NK-92 (cell line): Measurements from ENCODE around the gene UBE2J2.

Source experiments
- DNase-seq: peaks from one replicate; lab custom pipeline; 2025; ENCODE audit not compliant: unreplicated experiment; lab: John Stamatoyannopoulos, UW

Gene UBE2J2

DNA sequence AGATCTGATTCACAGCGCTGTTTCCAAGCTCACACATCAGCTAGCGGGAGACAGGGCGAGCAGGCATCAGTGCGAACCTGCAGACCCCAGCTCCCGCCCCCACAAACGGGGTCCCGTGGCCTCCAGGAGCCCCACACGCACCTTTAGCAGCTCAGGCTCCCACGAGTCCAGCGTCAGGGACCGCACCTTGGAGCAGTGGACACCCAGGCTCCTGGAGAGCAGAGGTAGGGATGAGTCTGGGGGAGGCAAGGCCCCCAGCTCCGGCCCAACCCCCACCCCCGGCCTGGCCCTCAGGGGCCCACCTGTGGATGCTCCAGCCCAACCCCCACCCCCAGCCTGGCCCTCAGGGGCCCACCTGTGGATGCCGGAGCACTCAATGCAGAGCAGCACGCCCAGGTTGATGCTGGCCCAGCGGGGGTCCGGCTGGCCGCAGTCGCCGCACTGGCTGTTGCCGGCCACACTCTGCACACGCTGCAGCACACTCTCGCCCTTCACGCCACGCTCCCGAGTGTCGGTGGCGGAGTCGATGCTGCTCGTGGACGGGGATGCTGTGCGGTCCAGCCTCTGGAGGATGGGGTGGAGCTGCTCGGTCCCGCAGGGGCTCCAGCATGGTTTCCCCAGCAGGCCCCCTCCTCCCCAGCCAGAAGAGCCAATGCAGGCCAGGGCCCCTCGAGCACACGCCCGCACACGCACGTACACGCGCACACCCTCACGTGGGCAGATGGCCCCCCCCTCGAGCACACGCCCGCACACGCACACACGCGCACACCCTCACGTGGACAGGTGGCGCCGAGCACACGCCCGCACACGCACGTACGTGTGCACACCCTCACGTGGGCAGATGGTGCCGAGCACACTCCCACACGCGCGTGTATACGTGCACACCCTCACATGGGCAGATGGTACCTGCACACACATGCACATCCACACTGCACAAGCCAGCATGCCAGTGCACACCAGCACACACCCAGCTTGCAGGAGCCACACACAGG, 22.7 kb upstream of the UBE2J2 start:
- DNase-seq, result no peak

DNA sequence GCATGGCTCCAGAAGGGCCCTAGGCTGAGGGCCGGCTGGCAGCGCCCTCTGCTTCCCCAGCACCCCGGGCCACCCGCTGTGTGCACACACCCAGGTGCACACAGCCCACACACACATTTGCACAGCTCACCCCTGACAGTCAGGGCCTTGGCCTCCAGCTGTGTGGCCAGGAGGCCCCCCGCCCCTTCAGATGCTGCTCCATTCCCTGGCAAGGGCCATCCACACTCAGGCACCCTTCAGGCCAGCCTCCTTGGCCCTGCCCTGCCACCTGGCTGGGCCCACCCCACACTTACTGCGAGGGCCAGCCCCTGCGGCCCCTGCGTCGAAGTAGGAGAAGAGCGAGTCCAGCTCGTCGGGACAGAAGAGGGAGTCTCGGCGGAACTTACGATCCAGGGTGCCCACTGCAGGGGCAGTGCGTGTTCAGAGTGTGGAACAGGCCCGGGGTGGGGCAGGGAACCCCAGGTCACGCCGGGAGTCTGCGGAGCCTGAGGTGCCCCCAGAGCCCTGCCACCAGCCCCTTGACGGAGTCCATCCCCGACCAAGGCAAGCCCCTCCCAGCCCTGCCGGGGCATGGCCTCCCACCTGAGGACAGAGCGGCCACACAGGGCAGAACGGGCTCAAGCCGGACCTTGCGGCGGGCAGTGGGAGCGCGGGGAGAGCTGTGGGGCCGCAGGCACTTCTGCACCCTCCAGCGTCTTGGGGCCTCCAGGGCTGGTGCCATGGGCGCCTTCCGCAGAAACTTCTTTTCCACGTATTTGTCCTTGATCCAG, 21.7 kb upstream of the UBE2J2 start:
- no peak for DNase-seq

DNA sequence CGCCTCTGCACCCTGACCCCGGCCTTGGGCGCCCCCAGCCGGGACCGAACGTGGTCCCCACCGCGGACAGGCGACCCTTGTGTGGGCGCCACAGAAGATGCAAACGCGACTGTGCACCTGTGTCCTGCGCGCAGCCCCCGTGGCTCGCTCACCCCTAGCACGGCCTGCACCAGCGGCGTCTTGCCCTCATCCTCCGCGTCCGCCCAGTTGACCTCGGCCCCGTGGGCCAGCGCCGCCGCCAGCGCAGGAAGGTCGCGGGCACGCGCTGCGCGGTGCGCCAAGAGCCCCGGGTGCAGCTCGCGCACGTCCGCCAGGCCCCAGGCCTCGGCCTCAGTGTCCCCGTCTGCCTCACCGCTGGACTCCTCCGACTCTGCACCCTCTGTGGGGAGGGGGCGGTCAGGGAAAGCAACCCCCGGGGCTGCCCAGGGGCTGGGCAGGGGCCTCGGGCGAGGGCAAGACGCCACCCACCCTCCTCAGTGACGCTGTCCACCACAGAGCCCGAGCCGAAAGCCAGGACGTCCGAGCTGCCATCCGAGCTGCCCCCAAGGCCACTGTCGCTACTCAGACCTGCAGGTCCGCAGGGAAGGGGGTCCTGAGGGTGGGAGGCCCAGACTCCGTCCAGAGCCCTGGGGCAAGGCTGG, 20.7 kb upstream of the UBE2J2 start:
- no peak for DNase-seq

DNA sequence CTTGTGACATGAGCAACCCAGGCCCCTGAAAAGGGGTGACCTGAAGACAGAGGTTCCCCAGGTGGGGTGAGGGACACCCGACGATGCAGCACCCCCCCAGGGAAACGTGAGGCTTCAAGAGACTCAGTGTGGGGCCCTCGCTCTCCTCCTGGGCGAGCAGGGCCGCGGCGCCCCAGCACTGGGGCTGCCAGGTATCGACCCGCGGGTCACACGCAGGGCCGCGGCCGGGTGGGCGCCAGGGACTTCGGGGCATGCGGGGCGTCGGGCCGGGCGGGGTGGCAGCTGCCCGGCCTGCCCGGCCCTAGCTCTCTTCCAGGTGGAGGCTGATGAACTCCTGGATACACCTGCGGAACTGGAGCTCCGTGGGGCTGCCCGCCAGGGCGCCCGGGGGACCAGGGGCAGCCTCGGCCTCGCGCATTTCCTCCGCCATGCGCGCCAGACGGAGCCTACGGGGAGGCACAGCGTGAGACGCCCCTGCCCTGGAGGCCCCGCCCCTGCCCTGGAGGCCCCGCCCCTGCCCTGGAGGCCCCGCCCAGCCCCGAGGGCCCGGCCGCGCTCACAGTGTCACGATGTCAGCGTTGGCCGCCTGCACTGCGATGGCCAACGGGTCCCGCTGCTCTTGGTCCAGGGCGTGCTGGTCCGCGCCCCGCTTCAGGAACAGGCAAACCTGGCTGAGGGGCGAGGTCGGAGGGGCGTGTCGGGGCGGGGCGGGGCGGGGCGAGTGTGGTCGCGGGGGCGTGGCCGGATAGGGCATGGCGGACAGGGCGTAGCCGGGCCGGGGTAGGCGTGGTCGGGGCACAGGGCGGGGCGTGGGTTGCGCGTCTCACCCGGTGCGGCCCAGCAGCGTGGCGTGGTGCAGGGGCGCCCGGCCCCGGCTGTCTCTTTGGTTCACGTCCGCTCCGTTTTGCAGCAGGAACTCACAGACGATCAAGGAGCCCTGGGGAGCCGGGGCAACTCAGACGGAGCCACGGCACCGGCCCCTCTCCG, 19.9 kb upstream of the UBE2J2 start:
- no peak for DNase-seq

DNA sequence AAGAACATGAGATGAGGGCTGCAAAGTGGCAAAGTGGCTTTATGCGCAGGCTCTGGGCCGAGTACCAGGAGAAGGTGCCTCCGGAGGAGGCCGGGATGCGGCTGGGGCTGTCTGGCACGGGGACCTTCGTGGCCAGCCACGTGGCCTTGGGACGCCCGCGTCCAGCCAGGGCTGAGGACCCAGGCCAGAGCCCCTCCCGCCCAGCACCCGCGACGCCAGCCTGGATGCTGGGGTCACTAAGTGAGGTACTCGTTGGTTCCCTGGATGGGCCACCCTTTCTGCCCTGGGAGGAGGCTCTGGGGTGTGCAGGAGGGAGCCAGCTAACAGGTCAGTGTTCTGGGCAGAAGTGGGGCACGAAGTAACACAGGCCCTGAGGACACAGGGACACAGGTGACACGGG, 19.2 kb upstream of the UBE2J2 start:
- no peak for DNase-seq

DNA sequence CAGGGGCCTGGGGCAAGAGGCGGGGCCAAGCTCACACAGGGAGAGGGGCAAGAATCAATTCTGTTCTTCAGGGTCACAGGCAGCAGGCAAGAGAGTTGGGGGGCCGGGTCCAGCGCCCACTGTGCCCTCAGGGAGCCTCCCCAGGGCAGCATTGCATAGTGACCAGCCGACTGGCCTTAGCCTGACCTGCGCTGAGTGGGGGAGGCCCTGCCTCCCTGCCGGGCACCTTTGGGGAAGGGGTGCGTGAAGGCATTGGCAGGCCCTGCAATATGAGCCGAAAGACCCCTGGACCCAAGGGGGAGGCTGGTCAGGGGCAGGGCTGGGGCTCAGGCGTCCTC, 18.8 kb upstream of the UBE2J2 start:
- DNase-seq, result no peak

DNA sequence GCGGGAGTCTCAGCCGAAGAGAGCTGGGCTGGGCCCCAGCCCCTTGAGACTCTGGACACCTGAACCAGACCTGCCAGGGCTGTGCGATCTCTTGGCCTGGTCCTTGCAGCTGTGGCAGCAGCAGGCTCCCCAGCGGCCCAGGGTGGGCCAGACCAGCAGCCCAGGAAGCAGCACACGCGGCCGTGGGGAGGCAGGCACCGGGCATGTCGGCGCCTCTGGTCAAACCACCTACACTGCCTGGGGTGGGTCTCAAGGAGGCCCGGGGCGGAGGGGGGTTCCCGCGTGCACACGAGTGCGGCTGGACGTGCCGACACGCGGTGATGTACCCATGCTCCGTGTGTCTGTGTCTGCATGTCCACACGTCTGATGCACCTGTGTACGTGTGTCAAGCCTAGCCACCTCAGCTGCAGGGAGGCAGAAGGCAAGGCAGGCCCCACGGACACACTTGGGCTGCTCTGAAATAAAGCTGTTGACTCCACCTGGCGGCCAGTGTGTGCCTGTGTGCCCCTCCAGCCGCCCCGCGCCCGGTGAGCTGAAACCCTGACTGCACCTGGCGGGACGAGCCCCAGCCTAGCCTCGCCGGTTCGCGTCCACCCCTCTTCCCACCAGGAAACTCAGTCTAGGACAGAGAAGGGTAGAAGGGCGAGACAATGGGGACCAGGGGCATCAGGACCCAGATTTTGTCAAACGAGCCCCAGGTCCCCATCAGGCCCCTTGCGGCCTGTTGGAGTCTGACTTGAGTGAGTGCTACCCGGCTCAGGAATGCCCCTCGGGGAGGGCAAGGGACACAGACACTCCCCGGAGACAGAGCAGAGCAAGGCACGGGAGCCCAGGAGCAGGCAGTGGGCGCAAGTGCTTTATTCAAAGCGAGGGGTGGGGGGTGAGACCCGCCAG, 18.1 kb upstream of the UBE2J2 start:
- no peak for DNase-seq

DNA sequence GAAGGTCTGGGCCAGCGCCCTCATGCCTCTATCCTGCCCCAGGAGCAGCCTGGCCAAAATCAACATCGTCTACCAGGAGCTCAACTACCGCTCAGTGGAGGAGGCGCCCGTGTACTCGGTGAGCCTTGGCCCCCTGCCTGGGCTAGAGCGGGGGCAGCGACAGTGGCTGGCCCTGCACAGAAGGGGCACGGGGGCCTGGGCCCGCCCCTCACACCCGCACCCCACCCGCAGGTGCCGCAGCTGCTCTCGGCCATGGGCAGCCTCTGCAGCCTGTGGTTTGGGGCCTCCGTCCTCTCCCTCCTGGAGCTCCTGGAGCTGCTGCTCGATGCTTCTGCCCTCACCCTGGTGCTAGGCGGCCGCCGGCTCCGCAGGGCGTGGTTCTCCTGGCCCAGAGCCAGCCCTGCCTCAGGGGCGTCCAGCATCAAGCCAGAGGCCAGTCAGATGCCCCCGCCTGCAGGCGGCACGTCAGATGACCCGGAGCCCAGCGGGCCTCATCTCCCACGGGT, 17.4 kb upstream of the UBE2J2 start:
- DNase-seq, result no peak

DNA sequence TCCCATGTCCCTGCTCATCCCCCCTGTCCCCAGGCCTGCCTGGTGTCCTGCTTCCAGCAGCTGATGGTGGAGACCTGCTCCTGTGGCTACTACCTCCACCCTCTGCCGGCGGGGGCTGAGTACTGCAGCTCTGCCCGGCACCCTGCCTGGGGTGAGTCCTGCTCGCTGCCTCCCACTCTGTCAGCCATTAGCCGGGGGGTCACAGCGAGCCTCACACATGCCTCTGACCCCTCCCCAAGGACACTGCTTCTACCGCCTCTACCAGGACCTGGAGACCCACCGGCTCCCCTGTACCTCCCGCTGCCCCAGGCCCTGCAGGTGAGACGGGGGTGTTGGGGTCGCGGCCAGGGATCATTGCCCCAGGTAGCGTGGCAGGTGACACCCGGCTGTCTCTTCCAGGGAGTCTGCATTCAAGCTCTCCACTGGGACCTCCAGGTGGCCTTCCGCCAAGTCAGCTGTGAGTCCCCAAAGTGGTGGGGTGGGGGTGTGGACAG, 16.6 kb upstream of the UBE2J2 start:
- no peak for DNase-seq

DNA sequence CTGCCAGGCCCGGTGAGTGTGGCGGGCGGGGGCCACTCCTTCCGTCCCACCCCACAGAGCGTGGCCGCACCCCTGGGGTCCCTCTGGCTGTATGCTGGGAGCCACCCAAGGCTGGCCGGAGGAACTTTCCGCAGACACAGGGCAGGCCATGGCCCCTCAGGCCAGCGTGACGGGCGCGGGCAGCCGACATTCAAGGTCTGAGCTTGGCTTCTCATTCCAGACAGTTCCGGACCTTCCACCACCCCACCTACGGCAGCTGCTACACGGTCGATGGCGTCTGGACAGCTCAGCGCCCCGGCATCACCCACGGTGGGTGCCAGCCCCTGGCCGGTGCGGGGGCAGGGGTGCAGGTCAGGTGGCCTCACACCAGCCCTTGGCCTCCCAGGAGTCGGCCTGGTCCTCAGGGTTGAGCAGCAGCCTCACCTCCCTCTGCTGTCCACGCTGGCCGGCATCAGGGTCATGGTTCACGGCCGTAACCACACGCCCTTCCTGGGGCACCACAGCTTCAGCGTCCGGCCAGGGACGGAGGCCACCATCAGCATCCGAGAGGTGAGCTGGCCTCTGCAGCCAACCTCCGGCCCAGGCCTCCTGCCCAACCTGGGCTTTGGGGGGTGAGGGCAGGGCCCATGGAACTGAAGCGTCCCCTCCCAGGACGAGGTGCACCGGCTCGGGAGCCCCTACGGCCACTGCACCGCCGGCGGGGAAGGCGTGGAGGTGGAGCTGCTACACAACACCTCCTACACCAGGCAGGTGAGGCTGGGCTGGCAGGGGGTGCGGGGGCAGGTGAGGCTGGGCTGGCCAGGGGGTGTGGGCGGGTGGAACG, 13.8 kb upstream of the UBE2J2 start:
- DNase-seq, result no peak

DNA sequence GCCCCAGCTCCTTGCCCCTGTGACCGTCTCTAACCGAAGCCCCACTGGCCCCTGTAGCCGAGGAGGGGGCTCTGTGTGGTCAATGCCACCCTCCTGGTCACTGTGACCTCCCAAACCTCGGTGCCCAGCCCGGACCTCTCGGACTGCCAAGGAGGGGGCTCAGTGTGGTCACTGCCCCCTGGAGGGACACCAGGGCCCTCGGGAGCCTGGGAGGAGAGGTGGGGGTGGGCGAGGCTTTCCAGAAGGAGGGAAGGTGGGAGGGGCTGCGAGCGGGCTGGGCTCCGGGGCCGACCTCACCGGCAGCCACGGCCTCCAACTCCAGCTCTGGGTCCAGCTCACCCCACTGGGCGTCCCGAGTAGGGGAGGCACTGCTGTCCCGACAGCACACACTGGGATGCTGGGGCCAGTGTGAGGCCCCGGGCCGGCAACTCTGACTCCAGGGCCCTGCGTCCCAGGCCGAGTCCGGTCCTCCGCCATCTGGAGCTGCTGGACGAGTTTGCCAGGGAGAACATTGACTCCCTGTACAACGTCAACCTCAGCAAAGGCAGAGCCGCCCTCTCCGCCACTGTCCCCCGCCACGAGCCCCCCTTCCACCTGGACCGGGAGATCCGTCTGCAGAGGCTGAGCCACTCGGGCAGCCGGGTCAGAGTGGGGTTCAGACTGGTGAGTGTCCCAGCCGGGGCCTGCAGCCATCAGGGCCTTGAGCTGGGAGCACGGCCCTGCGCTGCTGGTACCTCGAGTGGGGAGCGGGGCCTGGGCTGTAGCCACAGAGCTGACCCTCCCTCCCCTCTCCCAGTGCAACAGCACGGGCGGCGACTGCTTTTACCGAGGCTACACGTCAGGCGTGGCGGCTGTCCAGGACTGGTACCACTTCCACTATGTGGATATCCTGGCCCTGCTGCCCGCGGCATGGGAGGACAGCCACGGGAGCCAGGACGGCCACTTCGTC, 12.9 kb upstream of the UBE2J2 start:
- no peak for DNase-seq

DNA sequence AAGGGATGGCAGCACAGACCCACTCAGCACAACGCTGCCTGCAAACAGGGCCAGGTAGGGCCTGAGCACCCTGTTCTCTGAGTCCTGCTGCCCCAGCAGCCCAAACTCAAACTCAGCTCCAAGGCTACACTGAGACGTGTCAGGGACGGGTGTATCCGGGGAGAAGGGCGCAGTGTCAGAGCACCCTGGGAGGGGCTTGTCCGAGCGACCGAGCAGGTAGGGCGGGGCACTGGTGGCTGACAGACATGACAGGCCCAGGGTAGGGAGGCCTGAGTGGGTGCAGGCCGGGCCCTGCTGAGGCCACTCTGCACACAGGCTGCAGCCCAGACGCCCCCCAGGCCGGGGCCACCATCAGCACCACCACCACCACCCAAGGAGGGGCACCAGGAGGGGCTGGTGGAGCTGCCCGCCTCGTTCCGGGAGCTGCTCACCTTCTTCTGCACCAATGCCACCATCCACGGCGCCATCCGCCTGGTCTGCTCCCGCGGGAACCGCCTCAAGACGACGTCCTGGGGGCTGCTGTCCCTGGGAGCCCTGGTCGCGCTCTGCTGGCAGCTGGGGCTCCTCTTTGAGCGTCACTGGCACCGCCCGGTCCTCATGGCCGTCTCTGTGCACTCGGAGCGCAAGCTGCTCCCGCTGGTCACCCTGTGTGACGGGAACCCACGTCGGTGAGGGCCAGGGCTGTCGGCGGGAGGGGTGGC, 12.1 kb upstream of the UBE2J2 start:
- DNase-seq, result no peak

DNA sequence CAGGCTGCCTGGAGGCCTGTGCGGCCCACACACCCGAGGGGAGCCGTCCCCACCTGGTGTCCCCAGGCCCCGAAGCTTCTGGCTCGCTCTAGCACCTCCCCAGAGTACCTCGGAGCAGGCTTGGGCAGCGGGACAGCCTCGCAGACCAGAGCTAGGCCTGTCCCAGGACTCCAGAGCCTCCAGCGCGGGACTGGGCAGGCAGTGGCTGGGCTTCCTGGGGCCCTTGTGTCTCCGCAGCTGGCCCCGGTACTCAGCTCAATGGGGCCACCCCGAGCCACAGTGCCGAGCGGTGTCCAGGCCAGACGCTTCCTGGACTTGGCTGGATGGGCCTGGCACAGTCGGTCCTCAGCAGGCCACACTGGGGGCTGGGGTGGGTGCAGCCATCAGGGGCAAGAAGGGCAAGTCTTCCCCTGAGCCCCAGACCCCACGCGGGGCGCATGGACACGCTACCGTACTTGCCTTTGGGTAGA, 11.5 kb upstream of the UBE2J2 start:
- DNase-seq, result no peak

DNA sequence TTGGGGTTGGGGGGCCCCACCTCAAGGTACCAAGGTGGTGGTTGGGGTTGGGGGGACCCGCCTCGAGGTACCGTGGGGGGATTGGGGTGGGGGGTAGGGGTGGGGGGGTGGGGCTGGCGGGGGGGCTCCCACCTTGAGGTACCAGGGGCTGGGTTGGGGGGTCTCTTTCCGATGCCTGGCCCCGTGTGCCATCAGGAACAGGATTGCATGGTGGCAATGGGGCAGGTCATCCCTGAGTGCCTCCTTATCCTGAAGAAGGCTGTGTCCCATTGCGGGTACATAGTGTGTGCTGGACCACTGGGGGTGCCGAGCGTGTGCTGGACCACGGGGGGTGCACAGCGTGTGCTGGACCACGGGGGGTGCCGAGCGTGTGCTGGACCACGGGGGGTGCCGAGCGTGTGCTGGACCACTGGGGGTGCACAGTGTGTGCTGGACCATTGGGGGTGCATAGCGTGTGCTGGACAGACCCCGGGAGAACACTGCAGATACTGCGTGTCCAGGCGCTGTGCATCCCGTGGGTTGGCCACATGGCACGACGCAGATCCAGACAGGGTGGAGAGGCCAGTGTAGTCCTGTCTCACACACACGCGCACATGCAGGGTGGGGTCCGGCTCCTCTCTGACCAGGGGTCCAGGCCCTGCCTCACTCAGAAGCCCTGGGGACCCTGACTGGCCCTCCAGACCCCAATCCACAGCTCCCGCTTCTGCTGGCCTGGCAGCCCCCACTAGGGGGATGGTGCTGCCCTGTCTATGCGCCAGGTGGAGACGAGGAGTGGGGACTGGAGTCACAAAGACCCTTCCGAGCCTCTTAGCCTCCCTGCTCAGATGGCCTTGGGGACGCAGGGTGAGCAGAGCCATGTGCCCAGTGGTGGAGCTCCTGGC, 10.8 kb upstream of the UBE2J2 start:
- no peak for DNase-seq

DNA sequence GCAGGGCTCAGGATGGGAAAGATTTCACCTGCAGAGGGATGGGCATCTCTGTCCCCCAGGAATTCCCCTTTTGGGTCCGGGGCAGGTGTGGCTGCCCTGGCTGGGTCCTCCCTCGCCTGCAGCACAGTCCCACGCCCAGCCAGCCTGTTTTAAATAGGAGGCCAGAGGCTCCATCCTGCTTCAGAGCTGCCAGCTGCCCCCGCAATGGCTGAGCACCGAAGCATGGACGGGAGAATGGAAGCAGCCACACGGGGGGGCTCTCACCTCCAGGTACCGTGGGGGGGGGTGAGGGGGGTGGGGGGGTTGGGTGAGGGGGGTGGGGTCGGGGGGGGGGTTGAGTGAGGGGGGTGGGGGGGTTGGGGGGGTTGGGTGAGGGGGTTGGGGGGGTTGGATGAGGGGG, 10.2 kb upstream of the UBE2J2 start:
- DNase-seq, result no peak

DNA sequence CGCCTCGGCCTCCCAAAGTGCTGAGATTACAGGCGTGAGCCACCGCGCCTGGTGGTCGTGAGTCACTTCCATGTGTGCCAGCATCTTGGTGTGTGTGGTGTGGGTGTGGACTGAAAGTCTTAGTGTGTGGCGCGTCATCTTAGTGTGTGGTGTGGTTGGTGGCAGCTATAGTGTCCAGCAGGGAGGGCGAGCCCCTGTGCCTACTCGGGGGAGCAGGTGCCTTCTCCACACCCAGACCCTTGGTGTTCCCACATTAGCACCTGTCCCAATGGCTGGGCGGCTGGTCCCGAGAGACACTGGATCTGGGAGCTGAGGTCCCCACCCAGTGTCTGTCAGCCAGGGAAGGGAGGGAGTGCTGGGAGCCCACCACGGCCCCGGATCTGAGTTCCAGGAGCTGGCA, 9.3 kb upstream of the UBE2J2 start:
- no peak for DNase-seq
